WERI-Rb-1 (cell line): ENCODE data around the gene RASAL2.

Experiments used
- DNase-seq: peaks from one replicate; pipeline ENCODE4 v3.0.0-alpha.2; 2020
- H3K27ac ChIP-seq: fragments of 250-450 bp; sonication (Bioruptor Pico); 2 replicates; pipeline ENCODE4 v1.5.1; 2020; ENCODE audit warnings: mild to moderate bottlenecking, moderate library complexity
- H3K27me3 ChIP-seq: fragments of 250-450 bp; sonication (Bioruptor Pico); 2 replicates; pipeline ENCODE4 v1.5.1; 2021; ENCODE audit warnings: mild to moderate bottlenecking, low read depth, moderate library complexity; ENCODE audit not compliant: insufficient read depth, severe bottlenecking
- H3K36me3 ChIP-seq: fragments of 250-450 bp; sonication (Bioruptor Pico); 2 replicates; pipeline ENCODE4 v1.5.1; 2020; ENCODE audit warnings: mild to moderate bottlenecking, moderate library complexity
- H3K4me3 ChIP-seq: 2 replicates; pipeline ENCODE4 v1.5.1; 2011; ENCODE audit warnings: low read depth, mild to moderate bottlenecking, control low read depth, low read length
- H3K9me3 ChIP-seq: fragments of 250-450 bp; sonication (Bioruptor Pico); 2 replicates; pipeline ENCODE4 v1.5.1; 2021; ENCODE audit warnings: mild to moderate bottlenecking, moderate library complexity; ENCODE audit not compliant: severe bottlenecking
- CTCF ChIP-seq: IDR thresholded peaks from 2 replicates; pipeline ENCODE4 v1.5.1; 2011; ENCODE audit warnings: low read depth, mild to moderate bottlenecking, control low read depth, inconsistent platforms, low read length

Gene RASAL2

DNA sequence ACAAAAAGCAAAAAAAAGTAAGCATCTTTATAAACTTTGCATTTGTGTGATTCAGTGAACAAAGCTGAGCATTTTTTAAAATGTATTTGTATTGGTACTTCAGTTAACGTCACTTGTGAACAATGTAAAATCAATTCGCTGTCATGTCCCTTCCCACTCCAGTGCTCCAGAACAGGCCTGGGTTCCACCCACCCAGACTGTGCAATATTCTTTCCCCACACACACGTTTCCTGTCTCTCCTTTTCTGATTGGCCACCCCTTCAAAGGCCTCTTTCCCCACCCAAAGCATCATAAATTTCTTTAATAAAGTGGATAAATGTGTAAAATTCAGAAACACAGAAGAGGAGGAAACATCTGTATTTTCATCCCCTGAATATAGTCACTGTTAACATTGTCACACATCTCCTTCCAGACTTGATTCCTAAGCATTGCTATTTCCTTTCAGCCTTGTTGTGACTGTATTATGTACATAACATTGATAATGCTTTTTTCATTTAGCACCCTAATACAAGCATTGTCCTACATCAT lies 390.9 kb downstream of the RASAL2 start:
- no peak overlapping the region for H3K27ac ChIP-seq
- no peaks in the 10 kb centered on the region for H3K36me3 ChIP-seq
- TF ChIP-seq CTCF, result no peak
- no peak overlapping the region for H3K4me3 ChIP-seq
- H3K27me3 ChIP-seq, result no peaks in the 10 kb centered on the region
- no peak for DNase-seq
- H3K9me3 ChIP-seq, result no peaks in the 10 kb centered on the region

GRCh38 chr1:178485541-178485981 lies 391.7 kb downstream of the RASAL2 start:
- Histone ChIP-seq H3K36me3 (no peaks in the 10 kb centered on the region), H3K4me3 (no peak overlapping the region), H3K27me3 (no peaks in the 10 kb centered on the region), H3K9me3 (no peaks in the 10 kb centered on the region), H3K27ac (no peak overlapping the region)
- DNase-seq, result no peak
- no peak for TF ChIP-seq CTCF

- Histone ChIP-seq H3K27ac (no peak overlapping the region), H3K9me3 (no peaks in the 10 kb centered on the region), H3K27me3 (no peaks in the 10 kb centered on the region), H3K36me3 (no peaks in the 10 kb centered on the region), H3K4me3 (no peak overlapping the region)
- DNase-seq, result no peak
- TF ChIP-seq CTCF, result no peak
Observed at GRCh38 chr1:178486100-178487069, 392.5 kb downstream of the RASAL2 start.

GRCh38 chr1:178487070-178487615 lies 393.2 kb downstream of the RASAL2 start:
- no peak for DNase-seq
- Histone ChIP-seq H3K4me3 (no peak overlapping the region), H3K27ac (no peak overlapping the region), H3K27me3 (no peaks in the 10 kb centered on the region), H3K9me3 (no peaks in the 10 kb centered on the region), H3K36me3 (no peaks in the 10 kb centered on the region)
- TF ChIP-seq CTCF, result no peak

- no peak for DNase-seq
- Histone ChIP-seq H3K9me3 (no peaks in the 10 kb centered on the region), H3K4me3 (no peak overlapping the region), H3K27ac (no peak overlapping the region), H3K36me3 (no peaks in the 10 kb centered on the region), H3K27me3 (no peaks in the 10 kb centered on the region)
- TF ChIP-seq CTCF, result no peak
Observed at GRCh38 chr1:178488393-178488792, 394.5 kb downstream of the RASAL2 start.
